NCI-H526 (cell line): ENCODE data around the gene HERPUD2.
"Not testable (repeated sequence)": the region's sequence is repeated elsewhere in the genome, so short reads cannot be mapped to it uniquely, and the experiment has no call there.

Experiments used
- DNase-seq, 2 experiments: peaks; one replicate each; lab custom pipeline; 2025; lab: John Stamatoyannopoulos, UW

The HERPUD2 gene

GRCh38 chr7:35714407-35714806 lies 19.5 kb upstream of the HERPUD2 start:
- no peak for DNase-seq

DNA sequence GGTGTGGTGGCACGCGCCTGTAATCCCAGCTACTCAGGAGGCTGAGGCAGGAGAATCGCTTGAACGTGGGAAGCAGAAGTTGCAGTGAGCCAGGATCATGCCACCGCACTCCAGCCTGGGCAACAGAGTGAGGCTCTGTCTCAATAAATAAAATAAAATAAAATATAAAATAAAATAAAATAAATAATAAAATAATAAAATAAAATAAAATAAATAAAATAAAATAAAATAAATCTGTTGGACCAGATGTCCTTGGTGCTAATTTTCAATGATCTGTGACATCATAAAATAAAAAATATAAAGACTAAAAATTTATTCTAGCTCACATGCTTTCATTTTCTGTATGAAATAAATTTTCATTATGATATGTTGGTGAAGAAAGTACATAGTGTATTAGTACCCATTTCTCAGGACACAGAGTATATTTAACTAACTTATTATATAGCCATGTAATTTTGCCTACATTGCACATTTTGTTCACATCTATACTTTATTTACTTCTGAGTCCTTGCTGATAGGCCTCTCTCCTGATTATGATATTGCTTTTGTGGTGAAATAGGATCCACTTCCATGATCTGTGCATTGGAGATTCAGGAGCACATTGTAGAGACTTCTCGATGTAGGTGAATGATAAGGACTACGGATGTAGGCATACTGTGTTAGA lies 17.8 kb upstream of the HERPUD2 start:
- DNase-seq: no peak

DNA sequence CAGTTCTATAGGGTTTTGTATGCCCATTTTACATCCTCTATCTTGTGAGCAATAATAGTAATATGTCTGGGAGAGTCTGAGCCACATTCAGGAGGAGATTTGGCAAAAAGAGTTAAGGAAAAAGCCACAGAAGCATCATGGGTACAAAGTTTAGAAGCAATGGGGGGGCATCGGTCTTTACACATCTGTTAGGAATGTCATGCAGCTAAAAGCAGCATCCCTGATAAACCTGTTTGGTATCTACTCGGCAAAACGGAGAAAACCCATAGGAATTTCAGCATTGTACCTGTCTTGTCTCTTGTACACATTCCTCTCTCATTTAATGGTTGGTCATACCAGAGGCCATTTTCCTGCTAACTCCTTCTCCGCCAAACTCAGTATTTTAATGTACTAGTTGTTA lies 12.5 kb upstream of the HERPUD2 start:
- no peak for DNase-seq

DNA sequence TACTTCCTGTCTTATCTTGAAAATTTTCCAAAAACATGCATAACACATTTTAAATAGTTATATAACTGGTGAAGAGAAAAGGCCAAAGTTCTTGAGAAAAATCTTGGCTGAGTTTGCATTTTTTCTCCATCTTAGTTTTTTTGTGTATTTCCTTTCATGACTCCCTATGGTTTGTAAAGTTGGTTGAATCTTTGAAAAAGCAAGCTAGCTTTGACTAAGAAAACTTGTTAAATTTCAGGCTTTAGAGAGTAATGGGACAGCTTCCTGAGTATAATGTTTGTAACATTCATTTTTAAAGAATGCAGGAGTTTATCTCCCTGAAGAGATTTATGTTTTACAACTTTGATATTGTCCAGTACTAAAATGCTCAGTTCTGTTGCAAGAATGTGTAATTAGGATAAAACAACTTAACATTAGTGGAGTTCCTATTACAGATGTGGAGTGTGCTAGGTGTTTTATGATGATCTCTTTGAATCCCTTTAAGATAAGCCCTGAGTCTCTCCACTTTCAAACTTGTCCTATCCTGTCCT lies 11.1 kb upstream of the HERPUD2 start:
- DNase-seq: no peak

DNA sequence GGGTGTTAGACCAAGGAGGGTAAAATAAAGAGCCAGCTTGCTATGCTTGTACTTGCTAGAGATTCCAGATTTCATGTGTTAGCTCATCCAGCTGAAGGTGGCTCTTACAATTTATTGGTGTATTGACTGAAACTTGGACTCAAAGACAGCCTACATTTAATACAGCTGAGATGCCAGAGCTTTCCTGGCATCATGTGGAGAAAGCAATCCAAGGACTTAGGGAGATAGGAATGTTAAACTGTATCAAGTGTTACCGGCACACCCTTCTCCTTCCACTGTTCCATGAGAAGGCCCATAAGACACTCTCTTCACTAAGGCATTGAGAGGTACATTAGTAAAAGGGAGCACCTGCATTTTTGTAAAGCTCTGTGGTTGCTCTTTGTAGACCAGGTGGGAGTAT lies 9.3 kb upstream of the HERPUD2 start:
- DNase-seq: no peak

GRCh38 chr7:35702541-35702940 lies 7.6 kb upstream of the HERPUD2 start:
- DNase-seq: no peak

DNA sequence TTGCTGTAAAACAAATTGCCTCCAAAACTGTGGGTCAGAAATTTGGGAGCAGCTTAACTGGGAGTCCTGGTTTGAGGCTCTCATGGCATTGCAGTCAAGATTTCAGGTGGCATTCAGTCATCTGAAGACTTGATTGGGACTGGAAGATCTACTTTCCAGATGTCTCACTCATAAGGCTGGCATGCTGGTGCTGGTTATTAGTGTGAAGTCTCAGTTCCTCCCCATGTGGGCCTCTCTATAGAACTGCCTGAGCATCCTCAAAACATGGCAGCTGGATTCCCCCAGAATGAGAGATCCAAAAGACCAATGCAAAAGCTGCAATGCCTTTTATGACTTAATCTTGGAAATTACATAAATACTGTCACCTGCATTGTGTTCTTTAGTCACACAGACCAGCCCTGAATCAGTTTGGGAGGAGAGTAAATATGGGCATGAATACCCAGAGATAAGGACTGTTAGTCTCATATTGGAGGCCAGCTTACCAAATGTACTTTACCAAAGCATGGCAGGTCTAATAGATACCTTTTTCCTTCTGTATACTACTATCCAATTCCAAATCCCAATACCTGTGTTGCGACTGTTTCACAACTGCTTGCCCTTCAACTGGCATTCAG lies 6.5 kb upstream of the HERPUD2 start:
- DNase-seq: no peak

DNA sequence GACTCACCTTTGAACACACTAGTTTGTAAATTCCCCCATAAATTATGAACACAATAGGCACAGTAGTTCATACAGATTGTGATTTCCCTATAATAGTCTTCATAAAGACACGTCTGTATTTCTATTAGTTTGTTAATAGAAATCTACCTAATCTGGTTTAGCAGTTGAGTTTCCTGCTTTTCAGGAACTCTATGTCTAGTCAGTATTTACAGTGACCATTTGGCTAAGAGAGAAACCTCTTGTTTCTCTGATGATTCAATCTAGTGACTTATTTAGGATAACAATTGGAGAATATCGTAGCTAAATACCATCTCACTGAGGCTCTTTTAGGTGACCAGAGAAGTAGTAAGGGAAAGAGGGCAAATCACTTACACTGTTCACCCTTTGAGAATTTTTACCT lies 5.9 kb upstream of the HERPUD2 start:
- DNase-seq: no peak

- DNase-seq: no peak
These were observed 5.4 kb upstream of the HERPUD2 start for GRCh38 chr7:35700333-35700732.

GRCh38 chr7:35699796-35700305 lies 4.9 kb upstream of the HERPUD2 start:
- no peak for DNase-seq

GRCh38 chr7:35698382-35698781 lies 3.4 kb upstream of the HERPUD2 start:
- not testable (repeated sequence) for DNase-seq

DNA sequence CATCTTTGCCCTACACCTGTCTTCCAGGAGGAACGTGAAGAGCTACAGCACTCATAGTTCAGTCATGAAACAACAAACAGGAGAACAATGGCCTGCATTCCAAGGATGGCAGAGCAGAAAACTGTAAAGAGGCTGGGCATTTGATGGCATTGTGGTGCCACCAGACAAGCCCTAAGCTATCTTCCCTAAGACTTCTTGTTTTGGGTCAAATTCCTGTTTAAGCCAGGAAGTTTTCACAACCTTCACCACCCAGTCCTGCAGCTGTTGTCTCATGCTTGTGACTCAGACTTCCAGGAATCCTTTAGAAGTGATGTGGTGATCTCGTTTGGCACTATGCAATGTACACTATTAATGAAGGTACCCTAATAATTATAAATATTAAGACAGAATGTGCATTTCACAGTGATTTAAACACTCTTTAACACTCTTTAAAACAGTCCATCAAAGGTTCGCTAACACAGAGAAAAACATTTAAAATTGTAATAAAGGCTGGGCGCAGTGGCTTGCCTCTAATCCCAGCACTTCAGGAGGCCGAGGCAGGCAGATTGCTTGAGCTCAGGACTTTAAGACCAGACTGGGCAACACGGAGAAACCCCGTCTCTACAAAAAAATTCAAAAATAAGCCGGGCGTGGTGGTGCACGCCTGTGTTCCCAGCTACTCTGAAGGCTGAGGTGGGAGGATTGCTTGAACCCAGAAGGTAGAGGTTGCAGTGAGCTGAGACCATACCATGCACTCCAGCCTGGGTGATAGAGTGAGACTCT lies 2.7 kb upstream of the HERPUD2 start:
- DNase-seq: no peak

DNA sequence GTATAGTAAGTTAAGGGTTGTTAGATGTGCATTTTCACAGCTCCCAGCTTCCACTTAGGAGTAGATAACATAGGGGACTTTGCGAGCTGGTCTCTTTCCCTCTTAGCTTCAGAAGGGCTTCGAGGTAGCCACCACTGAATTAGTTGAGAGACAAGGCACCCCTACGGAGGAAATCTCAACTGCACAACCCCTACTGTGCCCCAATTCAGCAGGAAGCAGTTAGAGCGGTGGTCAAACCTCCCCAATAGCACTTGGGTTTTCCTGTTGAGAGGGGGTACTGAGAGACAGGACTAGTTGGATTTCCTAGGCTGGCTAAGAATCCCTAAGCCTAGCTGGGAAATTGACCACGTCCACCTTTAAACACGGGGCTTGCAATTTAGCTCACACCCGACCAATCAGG lies 1.1 kb upstream of the HERPUD2 start:
- DNase-seq: no peak

GRCh38 chr7:35695473-35695850 lies 527 bp upstream of the HERPUD2 start:
- DNase-seq: peak in 1 of 2 experiments; percentile 37

DNA sequence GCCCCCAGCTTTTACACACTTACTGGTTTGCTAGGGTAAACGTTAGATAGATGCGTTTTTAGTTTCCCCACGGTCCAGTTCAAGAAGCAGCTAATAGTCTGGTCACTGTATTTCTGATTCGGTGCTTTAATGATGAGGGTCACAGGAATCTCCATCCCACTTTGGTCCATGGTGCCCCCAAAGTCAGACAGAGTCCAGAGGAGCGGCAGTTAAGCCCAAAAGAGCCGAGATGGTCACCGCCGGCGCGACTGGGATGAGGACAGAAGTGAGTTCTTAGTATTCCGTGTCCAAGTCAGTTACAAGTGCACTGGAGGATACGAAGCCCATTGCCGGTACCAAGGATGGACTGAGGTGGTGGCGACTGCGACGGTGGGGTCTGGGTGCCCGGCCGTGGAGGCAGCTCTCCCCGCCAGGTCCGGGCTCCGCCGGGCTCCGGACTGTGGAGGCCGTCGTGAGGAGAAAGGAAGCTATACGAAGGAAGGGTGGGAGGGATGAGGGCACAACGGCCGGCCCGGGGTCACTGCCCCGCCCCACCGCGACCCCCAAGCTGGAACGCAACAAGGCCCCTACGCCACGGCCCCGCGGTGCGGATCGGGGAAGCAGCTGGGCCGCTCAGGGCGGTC lies 663 bp downstream of the HERPUD2 start:
- peak; percentile 14 to 72 for DNase-seq

DNA sequence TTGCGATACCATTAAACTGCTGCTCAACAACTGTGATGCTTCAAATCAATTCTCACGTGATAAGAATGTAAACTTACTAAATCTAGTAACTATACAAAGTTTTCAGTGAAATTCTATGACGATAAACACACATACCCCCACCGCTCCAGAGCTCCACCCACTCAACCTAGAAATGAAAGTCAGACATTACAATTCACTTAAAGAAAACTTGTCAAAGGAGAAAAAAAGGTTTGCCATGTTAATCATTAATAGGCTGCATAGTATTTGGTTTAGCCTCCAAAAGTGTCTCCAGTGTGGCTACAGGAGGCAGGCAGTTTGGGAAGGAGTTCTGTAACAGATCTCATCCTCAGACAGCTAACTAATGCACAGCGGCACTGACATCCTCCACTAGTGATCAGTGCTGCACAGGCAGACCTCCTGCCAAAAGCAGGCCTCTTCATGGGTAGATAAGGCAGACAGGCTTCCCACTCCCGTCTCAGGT lies 3.1 kb downstream of the HERPUD2 start:
- DNase-seq: peak in 1 of 2 experiments; percentile 9

- no peak for DNase-seq
These were observed 3.6 kb downstream of the HERPUD2 start for GRCh38 chr7:35691366-35691765.

DNA sequence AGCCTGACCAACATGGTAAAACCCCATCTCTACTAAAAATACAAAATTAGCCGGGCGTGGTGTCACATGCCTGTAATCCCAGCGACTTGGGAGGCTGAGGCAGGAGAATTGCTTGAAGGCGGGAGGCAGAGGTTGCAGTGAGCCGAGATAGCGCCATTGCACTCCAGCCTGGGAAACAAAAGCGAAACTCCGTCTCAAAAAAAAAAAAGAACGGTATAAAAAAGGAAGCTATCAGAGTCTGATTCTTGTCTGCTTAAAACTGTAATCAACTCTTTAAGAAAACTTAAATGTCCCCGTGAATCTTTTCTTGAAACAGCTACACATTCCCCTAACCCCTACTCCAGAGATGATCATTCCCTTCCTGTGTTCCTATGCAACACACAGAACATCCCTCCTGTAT lies 4.3 kb downstream of the HERPUD2 start:
- DNase-seq: not testable (repeated sequence)

- no peak for DNase-seq
These were observed 9.2 kb downstream of the HERPUD2 start for GRCh38 chr7:35685781-35686180.

GRCh38 chr7:35681231-35682029 lies 13.5 kb downstream of the HERPUD2 start:
- no peak for DNase-seq

- DNase-seq: no peak
These were observed 14.4 kb downstream of the HERPUD2 start for GRCh38 chr7:35680403-35681013.
